Stomach (tissue), 9 donors: ENCODE data around the gene IFI16. TPM values are rescaled to one million over a fixed set of nuclear protein-coding genes. Genes with fewer than 3 reads are reported as not detected.
A peak's percentile ranks its signal among the peaks of the same experiment; 100 is the strongest.

Source experiments
- DNase-seq, 2 donors: peaks; one replicate each; pipeline versions ENCODE4 v3.0.0 to v3.0.0-alpha.2; 2013 to 2019
- H3K27ac ChIP-seq, 5 donors: fragments of 200-600 bp in 4 of 5; sonication (generic) in 4 of 5; one replicate each; pipeline ENCODE4 v1.5.1; 2013 to 2019; ENCODE audit warnings: mild to moderate bottlenecking in 1 of 5, moderate library complexity in 1 of 5
- H3K27me3 ChIP-seq, 3 donors: fragments of 200-600 bp; sonication (generic); one replicate each; pipeline ENCODE4 v1.5.1; 2017 to 2019; ENCODE audit warnings: mixed run types in 1 of 3
- H3K36me3 ChIP-seq, 4 donors: fragments of 200-600 bp; sonication (generic); 1 replicate in 3 of 4; 2 replicates in 1 of 4; pipeline ENCODE4 v1.5.1; 2016 to 2019
- H3K4me1 ChIP-seq, 4 donors: fragments of 200-600 bp; sonication (generic); one replicate each; pipeline ENCODE4 v1.5.1; 2016 to 2019
- H3K4me3 ChIP-seq, 4 donors: fragments of 200-600 bp; sonication (generic) in 3 of 4; one replicate each; pipeline ENCODE4 v1.5.1; 2016 to 2019; ENCODE audit warnings: mild to moderate bottlenecking in 1 of 4
- H3K9me3 ChIP-seq, 4 donors: fragments of 200-600 bp; sonication (generic); one replicate each; pipeline ENCODE4 v1.5.1; 2016 to 2019
- EP300 ChIP-seq: sonication (generic); formaldehyde crosslinking; IDR thresholded peaks from one replicate; pipeline ENCODE4 v1.6.1; 2017; ENCODE audit warnings: antibody characterized with exemption
- POLR2A ChIP-seq, 4 donors: fragments of 450-650 bp; IDR thresholded peaks; one replicate each; pipeline ENCODE4 v1.6.1; 2016; ENCODE audit warnings: antibody characterized with exemption in 4 of 4, control low read depth in 2 of 4, mild to moderate bottlenecking in 1 of 4, moderate library complexity in 1 of 4
- POLR2AphosphoS5 ChIP-seq, 3 donors: sonication (generic); formaldehyde crosslinking; IDR thresholded peaks; one replicate each; pipeline ENCODE4 v1.6.1; 2016; ENCODE audit warnings: antibody characterized with exemption in 3 of 3
- WGBS, 5 donors: extraction: QIAGEN DNeasy Blood & Tissue Kit in 3 of 5; methylation state at CpG; one replicate each; pipeline versions ENCODE4 v1.1.5 to v1.1.7; 2013 to 2018; 5-methylcytosine and 5-hydroxymethylcytosine counted together
- intact Hi-C: fragments of 100-400 bp; cut with DNase I; formaldehyde crosslinking; loops from one replicate; pipeline ENCODE4 v1.15.1; 2023; ENCODE audit warnings: low total_unique reads
- polyA plus RNA-seq, 3 donors: library from polyadenylated mRNA; stranded (reverse); fragments of 200-250 nt; gene quantifications; one replicate each; pipeline ENCODE4 v1.2.3, GENCODE V29; 2013
- total RNA-seq, 5 donors: library from RNA; depleted of rRNA; stranded (reverse); fragments of >200 nt; gene quantifications; one replicate each; pipeline versions ENCODE4 v1.1.0 to v1.2.3, GENCODE V29; 2014 to 2016
- TF ChIP-seq, protein P1 (sequence below), 7 experiments: fragments of 450-650 bp in 4 of 7; fragments of 200-600 bp in 3 of 7; sonication (generic) in 3 of 7; IDR thresholded peaks; one replicate each; pipeline ENCODE4 v1.5.1; 2016 to 2019; ENCODE audit warnings: antibody characterized with exemption in 7 of 7, control low read depth in 2 of 7, mild to moderate bottlenecking in 1 of 7
- donor health status: healthy with polysubstance abuse.
- donor health status: Bipolar disorder and iron deficiency.
- donor health status: healthy.

The IFI16 gene
- total and polyA plus RNA-seq, 8 donors = 24.3 to 113 (median 41.0) TPM

DNA sequence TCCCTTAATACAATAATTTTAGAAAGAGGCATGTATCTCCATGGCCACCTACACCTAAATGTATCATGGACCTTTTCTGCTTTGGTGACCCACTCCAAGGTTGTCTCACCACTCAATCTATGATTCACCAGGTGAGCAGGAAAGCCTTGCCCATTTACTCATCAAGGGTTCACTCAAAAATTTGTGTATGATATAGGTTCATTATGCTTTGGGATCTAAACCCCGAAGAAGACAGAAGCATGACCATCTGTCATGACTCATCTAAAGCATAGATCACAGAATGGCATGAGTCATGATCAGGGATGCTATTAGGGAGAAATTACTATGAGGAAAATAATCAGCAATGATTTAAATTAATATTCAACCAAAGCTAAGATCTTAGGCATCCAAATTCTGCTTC, 39.9 kb upstream of the IFI16 start:
- H3K27me3 ChIP-seq = no peaks in the 10 kb centered on the region
- H3K27ac ChIP-seq = no peak overlapping the region
- no peak for DNase-seq
- H3K9me3 ChIP-seq = no peaks in the 10 kb centered on the region
- no peaks in the 10 kb centered on the region for H3K36me3 ChIP-seq
- intact Hi-C loops = no loop called here
- whole genome bisulfite sequencing, 5 donors = 64 to 87% (median 75%) methylated on average over 1 of the region's 1 CpG
- H3K4me3 ChIP-seq = no peak overlapping the region
- no peaks in the 10 kb centered on the region for H3K4me1 ChIP-seq
- TF ChIP-seq POLR2A (IDR thresholded peaks at IDR 0.05) (no peak), EP300 (no peak), POLR2AphosphoS5 (IDR thresholded peaks at IDR 0.05) (no peak)
- TF ChIP-seq, protein P1, sequence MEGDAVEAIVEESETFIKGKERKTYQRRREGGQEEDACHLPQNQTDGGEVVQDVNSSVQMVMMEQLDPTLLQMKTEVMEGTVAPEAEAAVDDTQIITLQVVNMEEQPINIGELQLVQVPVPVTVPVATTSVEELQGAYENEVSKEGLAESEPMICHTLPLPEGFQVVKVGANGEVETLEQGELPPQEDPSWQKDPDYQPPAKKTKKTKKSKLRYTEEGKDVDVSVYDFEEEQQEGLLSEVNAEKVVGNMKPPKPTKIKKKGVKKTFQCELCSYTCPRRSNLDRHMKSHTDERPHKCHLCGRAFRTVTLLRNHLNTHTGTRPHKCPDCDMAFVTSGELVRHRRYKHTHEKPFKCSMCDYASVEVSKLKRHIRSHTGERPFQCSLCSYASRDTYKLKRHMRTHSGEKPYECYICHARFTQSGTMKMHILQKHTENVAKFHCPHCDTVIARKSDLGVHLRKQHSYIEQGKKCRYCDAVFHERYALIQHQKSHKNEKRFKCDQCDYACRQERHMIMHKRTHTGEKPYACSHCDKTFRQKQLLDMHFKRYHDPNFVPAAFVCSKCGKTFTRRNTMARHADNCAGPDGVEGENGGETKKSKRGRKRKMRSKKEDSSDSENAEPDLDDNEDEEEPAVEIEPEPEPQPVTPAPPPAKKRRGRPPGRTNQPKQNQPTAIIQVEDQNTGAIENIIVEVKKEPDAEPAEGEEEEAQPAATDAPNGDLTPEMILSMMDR (IDR thresholded peaks at IDR 0.05) = no peak

DNA sequence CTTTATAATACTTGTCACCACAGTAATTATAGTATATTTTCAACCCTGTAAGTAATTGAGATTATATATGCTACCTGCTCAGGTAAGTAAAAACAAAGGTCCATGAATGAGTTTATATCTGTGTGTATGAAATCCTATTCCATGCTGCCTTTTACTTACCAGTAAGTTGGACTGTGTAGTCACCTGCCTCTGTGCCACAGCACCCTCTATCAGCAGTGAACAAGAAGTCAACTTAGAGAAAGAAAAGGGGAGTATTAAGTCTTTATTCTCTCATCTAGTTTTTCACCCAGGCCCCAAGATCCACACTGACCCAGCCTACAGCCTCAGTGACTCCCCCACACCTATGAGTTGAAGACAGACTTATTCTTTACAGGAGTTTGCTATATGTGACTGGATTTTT, 36.9 kb upstream of the IFI16 start:
- Histone ChIP-seq H3K27ac (no peak overlapping the region), H3K36me3 (no peaks in the 10 kb centered on the region), H3K4me3 (no peak overlapping the region), H3K4me1 (no peaks in the 10 kb centered on the region), H3K9me3 (no peaks in the 10 kb centered on the region), H3K27me3 (no peaks in the 10 kb centered on the region)
- intact Hi-C loops = no loop called here
- TF ChIP-seq POLR2A (IDR thresholded peaks at IDR 0.05) (no peak), POLR2AphosphoS5 (IDR thresholded peaks at IDR 0.05) (no peak)
- peak in 1 of 2 donors; percentile 5 for DNase-seq

DNA sequence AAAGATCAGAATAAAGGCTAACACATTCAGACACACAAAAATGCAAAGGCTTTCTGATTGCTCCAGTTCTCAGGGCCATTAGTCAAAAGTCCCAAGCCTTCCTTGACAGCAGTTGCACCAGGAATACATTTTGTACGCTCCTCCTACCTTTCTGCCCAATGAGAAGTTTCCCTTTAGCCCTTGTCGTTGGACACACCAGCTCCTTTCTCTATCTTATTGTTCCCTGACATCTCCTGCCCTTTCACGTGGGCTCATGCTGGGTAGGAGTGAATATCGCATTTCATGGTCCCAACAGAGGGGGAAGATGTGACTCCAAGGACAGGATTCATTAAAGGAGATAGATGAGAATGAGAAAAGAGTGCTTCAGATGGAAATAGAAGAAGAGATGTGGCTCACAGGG, 33.5 kb upstream of the IFI16 start:
- no peak overlapping the region for H3K27ac ChIP-seq
- TF ChIP-seq POLR2A (IDR thresholded peaks at IDR 0.05) = no peak
- TF ChIP-seq, protein P1 (IDR thresholded peaks at IDR 0.05) = no peak
- WGBS, 5 donors = 32 to 39% (median 36%) methylated on average over 4 of the region's 4 CpGs
- no peaks in the 10 kb centered on the region for H3K4me1 ChIP-seq
- H3K9me3 ChIP-seq = peaks cover 0 to 7% (median 5%) of the 10 kb centered on the region in 4 donors
- intact Hi-C loops = no loop called here
- no peak for DNase-seq
- H3K27me3 ChIP-seq = no peaks in the 10 kb centered on the region
- no peaks in the 10 kb centered on the region for H3K36me3 ChIP-seq
- no peak overlapping the region for H3K4me3 ChIP-seq

DNA sequence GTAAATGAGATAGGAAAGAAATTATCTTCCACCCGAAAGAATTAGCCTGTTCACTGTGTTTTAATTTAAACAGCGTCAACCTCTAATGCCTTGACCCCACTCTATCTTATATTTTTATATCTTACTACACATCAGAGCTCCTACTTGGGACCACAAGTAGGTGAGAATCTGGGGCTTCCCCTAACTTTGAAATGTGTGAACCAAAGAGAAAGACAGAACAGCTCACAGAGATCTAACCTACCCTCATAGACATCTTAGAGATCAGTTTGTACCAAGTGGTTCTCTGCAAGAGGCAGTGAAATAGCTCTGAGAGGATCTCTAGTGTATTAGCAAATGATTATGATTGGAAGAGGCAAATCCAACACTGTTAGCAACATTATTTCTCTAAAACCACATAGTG, 31.0 kb upstream of the IFI16 start:
- intact Hi-C loops = no loop called here
- Histone ChIP-seq H3K9me3 (peaks cover 0 to 18% (median 13%) of the 10 kb centered on the region in 4 donors), H3K27ac (no peak overlapping the region), H3K36me3 (no peaks in the 10 kb centered on the region), H3K4me3 (no peak overlapping the region), H3K27me3 (no peaks in the 10 kb centered on the region), H3K4me1 (no peaks in the 10 kb centered on the region)
- WGBS, 5 donors = 45 to 54% (median 49%) methylated on average over 2 of the region's 2 CpGs
- DNase-seq = no peak
- TF ChIP-seq EP300 = no peak
- TF ChIP-seq POLR2A (IDR thresholded peaks at IDR 0.05) = no peak
- TF ChIP-seq, protein P1 (IDR thresholded peaks at IDR 0.05) = no peak
- no peak for TF ChIP-seq POLR2AphosphoS5 (IDR thresholded peaks at IDR 0.05)

DNA sequence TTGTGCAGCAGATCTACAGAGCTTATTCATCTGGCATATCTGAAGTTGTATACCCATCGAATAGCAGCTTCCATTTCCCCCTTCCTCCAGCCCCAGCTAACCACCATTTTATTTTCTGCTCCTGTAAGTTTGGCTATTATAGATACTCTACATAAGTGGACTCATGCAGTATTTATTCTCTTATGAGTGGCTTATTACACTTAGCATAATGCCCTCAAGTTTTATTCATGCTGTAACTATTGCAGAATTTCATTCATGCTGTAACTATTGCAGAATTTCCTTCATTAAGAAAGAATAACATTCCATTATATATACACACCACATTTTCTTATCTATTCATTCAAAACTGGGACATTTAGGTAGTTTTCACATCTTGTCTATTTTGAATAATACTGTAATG, 30.5 kb upstream of the IFI16 start:
- Histone ChIP-seq H3K9me3 (peaks cover 0 to 18% (median 13%) of the 10 kb centered on the region in 4 donors), H3K27me3 (no peaks in the 10 kb centered on the region), H3K36me3 (no peaks in the 10 kb centered on the region), H3K27ac (no peak overlapping the region), H3K4me3 (no peak overlapping the region), H3K4me1 (no peaks in the 10 kb centered on the region)
- intact Hi-C loops = no loop called here
- 35 to 77% (median 70%) methylated on average over 1 of the region's 1 CpG for whole genome bisulfite sequencing, 5 donors
- DNase-seq = no peak
- TF ChIP-seq POLR2AphosphoS5 (IDR thresholded peaks at IDR 0.05) (no peak), EP300 (no peak), POLR2A (IDR thresholded peaks at IDR 0.05) (no peak)
- TF ChIP-seq, protein P1 (IDR thresholded peaks at IDR 0.05) = no peak
